RWPE1 (cell line): ENCODE measurements around the gene MBD3L2B.
"Not testable (repeated sequence)": the region's sequence is repeated elsewhere in the genome, so short reads cannot be mapped to it uniquely, and the experiment has no call there.

Experiments used
- CTCF ChIA-PET: fragments of 350-600 bp; sonication (Branson Sonifier 250); formaldehyde crosslinking; extraction: SDS; loops from one replicate; lab custom pipeline; 2021; lab: Yijun Ruan, JAX
- POLR2A ChIA-PET: fragments of 400-600 bp; formaldehyde crosslinking; extraction: SDS; loops from one replicate; lab custom pipeline; 2020; ENCODE audit warnings: antibody characterized with exemption; ENCODE audit not compliant: low non-redundant PET; lab: Yijun Ruan, JAX
- DNase-seq: peaks from one replicate; pipeline ENCODE4 v3.0.0; 2012; ENCODE audit warnings: low spot score
- H3K27ac ChIP-seq: fragments of 450-650 bp; 2 replicates; pipeline ENCODE4 v1.5.1; 2017
- CTCF ChIP-seq: fragments of 450-650 bp; conservative IDR thresholded peaks from 2 replicates; pipeline ENCODE4 v1.5.1; 2017; ENCODE audit warnings: low read depth, mild to moderate bottlenecking

MBD3L2B gene

GRCh38 chr19:7063764-7064418 lies 42.7 kb upstream of the MBD3L2B start:
- ChIA-PET CTCF (no interaction called here), POLR2A (no interaction called here)
- no peak overlapping the region for H3K27ac ChIP-seq
- DNase-seq = no peak
- TF ChIP-seq CTCF = no peak

- H3K27ac ChIP-seq = no peak overlapping the region
- ChIA-PET POLR2A (no interaction called here), CTCF (no interaction called here)
- no peak for DNase-seq
- no peak for TF ChIP-seq CTCF
Observed at GRCh38 chr19:7063339-7063738, 42.1 kb upstream of the MBD3L2B start.

GRCh38 chr19:7059977-7060376 lies 38.7 kb upstream of the MBD3L2B start:
- CTCF ChIA-PET, POLR2A ChIA-PET, DNase-seq, H3K27ac ChIP-seq: not testable (repeated sequence)

- DNase-seq, CTCF ChIA-PET, H3K27ac ChIP-seq, POLR2A ChIA-PET: not testable (repeated sequence)
Observed at GRCh38 chr19:7058576-7058975, 37.3 kb upstream of the MBD3L2B start, which contains the start of gene MBD3L3. MBD3L3 (minus strand) TSS chr19:7058676; CDS start chr19:7058605, 71 bp downstream.

GRCh38 chr19:7056371-7056770 lies 35.1 kb upstream of the MBD3L2B start:
- POLR2A ChIA-PET, H3K27ac ChIP-seq, DNase-seq, CTCF ChIA-PET: not testable (repeated sequence)

GRCh38 chr19:7055679-7056078 lies 34.4 kb upstream of the MBD3L2B start:
- DNase-seq, H3K27ac ChIP-seq, CTCF ChIA-PET, POLR2A ChIA-PET: not testable (repeated sequence)

GRCh38 chr19:7054635-7055368 lies 33.6 kb upstream of the MBD3L2B start:
- POLR2A ChIA-PET, CTCF ChIA-PET, H3K27ac ChIP-seq, DNase-seq: not testable (repeated sequence)

GRCh38 chr19:7052896-7053295 lies 31.7 kb upstream of the MBD3L2B start:
- DNase-seq, POLR2A ChIA-PET, CTCF ChIA-PET: not testable (repeated sequence)

GRCh38 chr19:7051421-7051820 lies 30.2 kb upstream of the MBD3L2B start:
- DNase-seq, POLR2A ChIA-PET, CTCF ChIA-PET, H3K27ac ChIP-seq: not testable (repeated sequence)

More at GRCh38 chr19:7052896-7053295, 31.7 kb upstream of the MBD3L2B start:
- not testable (repeated sequence) for H3K27ac ChIP-seq

GRCh38 chr19:7049021-7049420 lies 27.8 kb upstream of the MBD3L2B start, which contains the start of gene MBD3L2:
MBD3L2 (plus strand) TSS chr19:7049321; CDS start chr19:7049374, 53 bp downstream.
- H3K27ac ChIP-seq, CTCF ChIA-PET, DNase-seq, POLR2A ChIA-PET: not testable (repeated sequence)

GRCh38 chr19:7041563-7041962 lies 20.3 kb upstream of the MBD3L2B start:
- DNase-seq, POLR2A ChIA-PET, CTCF ChIA-PET, H3K27ac ChIP-seq: not testable (repeated sequence)

GRCh38 chr19:7040079-7040478 lies 18.8 kb upstream of the MBD3L2B start, which contains the start of gene MBD3L4:
MBD3L4 (minus strand) TSS chr19:7040179; CDS start chr19:7040144, 35 bp downstream.
- POLR2A ChIA-PET, DNase-seq, H3K27ac ChIP-seq, CTCF ChIA-PET: not testable (repeated sequence)

- H3K27ac ChIP-seq, POLR2A ChIA-PET, DNase-seq, CTCF ChIA-PET: not testable (repeated sequence)
Observed at GRCh38 chr19:7030278-7030677, 9.0 kb upstream of the MBD3L2B start, which contains the start of gene MBD3L5. MBD3L5 (plus strand) TSS chr19:7030578; CDS start chr19:7030612, 34 bp downstream.

- CTCF ChIA-PET, POLR2A ChIA-PET, H3K27ac ChIP-seq, DNase-seq: not testable (repeated sequence)
Observed at GRCh38 chr19:7028790-7029189, 7.6 kb upstream of the MBD3L2B start.
